ENCODE results near the gene HCST.

- TF ChIP-seq USF2 (IDR thresholded peaks at IDR 0.05; ENCODE audit: low read depth, low read length) (no peak), CTCF (conservative IDR thresholded peaks at IDR 0.05; ENCODE audit: low read depth, low read length) (no peak), NFE2L2 (IDR thresholded peaks at IDR 0.05; ENCODE audit: low read depth, low read length) (no peak), MAFK (IDR thresholded peaks at IDR 0.05; ENCODE audit: low read depth, low read length) (no peak), RFX5 (IDR thresholded peaks at IDR 0.05; ENCODE audit: low read depth, low read length) (no peak), MXI1 (IDR thresholded peaks at IDR 0.05; ENCODE audit: borderline replicate concordance, low read depth, low read length) (no peak), RCOR1 (IDR thresholded peaks at IDR 0.05; ENCODE audit: insufficient replicate concordance, low read length) (no peak)
- TF ChIP-seq, protein P1, sequence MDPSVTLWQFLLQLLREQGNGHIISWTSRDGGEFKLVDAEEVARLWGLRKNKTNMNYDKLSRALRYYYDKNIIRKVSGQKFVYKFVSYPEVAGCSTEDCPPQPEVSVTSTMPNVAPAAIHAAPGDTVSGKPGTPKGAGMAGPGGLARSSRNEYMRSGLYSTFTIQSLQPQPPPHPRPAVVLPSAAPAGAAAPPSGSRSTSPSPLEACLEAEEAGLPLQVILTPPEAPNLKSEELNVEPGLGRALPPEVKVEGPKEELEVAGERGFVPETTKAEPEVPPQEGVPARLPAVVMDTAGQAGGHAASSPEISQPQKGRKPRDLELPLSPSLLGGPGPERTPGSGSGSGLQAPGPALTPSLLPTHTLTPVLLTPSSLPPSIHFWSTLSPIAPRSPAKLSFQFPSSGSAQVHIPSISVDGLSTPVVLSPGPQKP (IDR thresholded peaks at IDR 0.05; ENCODE audit: borderline replicate concordance, low read depth, low read length) = no peak
These were observed 27.5 kb downstream of the HCST start for GRCh38 chr19:35929876-35930275.

Measured in IMR-90 (cell line).